GM23338 (cell line): ENCODE data around the gene TNFSF8. TPM values are rescaled to one million over a fixed set of nuclear protein-coding genes. Genes with fewer than 3 reads are reported as not detected.

Source experiments
- ATAC-seq: fragments of 200-7000 bp; cut with Tn5 transposase; 3 replicates; pipeline ENCODE4 v1.9.1; 2020
- DNase-seq: peaks from one replicate; pipeline ENCODE4 v3.0.0-alpha.2; 2015; ENCODE audit warnings: low spot score
- H2AFZ ChIP-seq: fragments of 200-600 bp; sonication (generic); 2 replicates; pipeline ENCODE4 v1.8.0; 2016; ENCODE audit warnings: antibody characterized with exemption, mild to moderate bottlenecking, moderate library complexity
- H3F3A ChIP-seq: fragments of 200-600 bp; sonication (generic); replicated peaks from 2 replicates; pipeline ENCODE4 v1.8.0; 2017; ENCODE audit warnings: antibody characterized with exemption, mixed run types, low read depth
- H3K27ac ChIP-seq: fragments of 200-600 bp; sonication (generic); 2 replicates; pipeline ENCODE4 v1.6.1; 2016; ENCODE audit warnings: low read depth
- H3K27me3 ChIP-seq: fragments of 200-600 bp; sonication (generic); 2 replicates; pipeline ENCODE4 v1.8.0; 2016; ENCODE audit warnings: mild to moderate bottlenecking, mixed run types, moderate library complexity; ENCODE audit not compliant: insufficient read depth
- H3K36me3 ChIP-seq: fragments of 200-600 bp; sonication (generic); 2 replicates; pipeline ENCODE4 v1.8.0; 2016; ENCODE audit warnings: mild to moderate bottlenecking; ENCODE audit not compliant: insufficient read depth
- H3K4me1 ChIP-seq: fragments of 200-600 bp; sonication (generic); 2 replicates; pipeline ENCODE4 v1.8.0; 2016; ENCODE audit warnings: mild to moderate bottlenecking, moderate library complexity; ENCODE audit not compliant: insufficient read depth
- H3K4me2 ChIP-seq: fragments of 200-600 bp; sonication (generic); 2 replicates; pipeline ENCODE4 v1.7.1; 2017; ENCODE audit warnings: mixed run types
- H3K4me3 ChIP-seq: fragments of 200-600 bp; sonication (generic); 2 replicates; pipeline ENCODE4 v1.6.1; 2016; ENCODE audit warnings: mixed run types
- H3K79me2 ChIP-seq: fragments of 200-600 bp; sonication (generic); replicated peaks from 2 replicates; pipeline ENCODE4 v1.8.0; 2017; ENCODE audit warnings: mild to moderate bottlenecking; ENCODE audit not compliant: insufficient read depth
- H3K9me2 ChIP-seq: fragments of 200-600 bp; sonication (generic); 2 replicates; pipeline ENCODE4 v1.8.0; 2017; ENCODE audit not compliant: insufficient read depth
- H4K20me1 ChIP-seq: fragments of 200-600 bp; sonication (generic); replicated peaks from 2 replicates; pipeline ENCODE4 v1.8.0; 2017; ENCODE audit warnings: mild to moderate bottlenecking; ENCODE audit not compliant: insufficient read depth
- H3K27ac Mint-ChIP-seq: 2 replicates; pipeline ENCODE4 v1.8.0; 2020; ENCODE audit warnings: inconsistent platforms, mild to moderate bottlenecking, moderate library complexity, mixed read lengths
- H3K27me3 Mint-ChIP-seq: 3 replicates; pipeline ENCODE4 v1.8.0; 2022; ENCODE audit warnings: low read depth, mild to moderate bottlenecking, moderate library complexity, mixed read lengths, inconsistent platforms; ENCODE audit not compliant: insufficient read depth, poor library complexity
- H3K36me3 Mint-ChIP-seq: 3 replicates; pipeline ENCODE4 v1.8.0; 2021; ENCODE audit warnings: low read depth, mild to moderate bottlenecking, inconsistent platforms, moderate library complexity, mixed read lengths
- H3K4me1 Mint-ChIP-seq: 3 replicates; pipeline ENCODE4 v1.8.0; 2020; ENCODE audit warnings: mild to moderate bottlenecking, inconsistent platforms, mixed read lengths
- H3K4me3 Mint-ChIP-seq: 3 replicates; pipeline ENCODE4 v1.8.0; 2021; ENCODE audit warnings: moderate library complexity, mild to moderate bottlenecking, inconsistent platforms, mixed read lengths
- H3K9me3 Mint-ChIP-seq: 3 replicates; pipeline ENCODE4 v1.8.0; 2020; ENCODE audit warnings: moderate library complexity, mild to moderate bottlenecking, inconsistent platforms, mixed read lengths
- CREB1 ChIP-seq: fragments of 250-450 bp; sonication (Bioruptor Pico); IDR thresholded peaks from 2 replicates; pipeline ENCODE4 v1.5.0; 2020; ENCODE audit warnings: low read depth, mild to moderate bottlenecking, moderate library complexity
- CTCF ChIP-seq, 2 experiments: fragments of 200-600 bp in 1 of 2; sonication (generic) in 1 of 2; conservative IDR thresholded peaks; 2 replicates each; pipeline versions ENCODE4 v1.5.1 to v1.6.1; 2016 to 2017; ENCODE audit warnings: antibody characterized with exemption in 2 of 2, low read depth in 2 of 2, mild to moderate bottlenecking in 2 of 2, moderate library complexity in 1 of 2
- ETS1 ChIP-seq: IDR thresholded peaks from 2 replicates; pipeline ENCODE4 v1.6.1; 2016; ENCODE audit warnings: antibody characterized with exemption
- EZH2 ChIP-seq: fragments of 200-600 bp; sonication (generic); IDR thresholded peaks from one replicate; pipeline ENCODE4 v1.8.0; 2017; ENCODE audit warnings: antibody characterized with exemption, mild to moderate bottlenecking, low read depth; ENCODE audit not compliant: unreplicated experiment
- EZH2phosphoT487 ChIP-seq: fragments of 200-600 bp; sonication (generic); IDR thresholded peaks from one replicate; pipeline ENCODE4 v1.8.1; 2018; ENCODE audit warnings: antibody characterized with exemption; ENCODE audit not compliant: unreplicated experiment
- JUNB ChIP-seq: IDR thresholded peaks from one replicate; pipeline ENCODE4 v1.6.1; 2016; ENCODE audit warnings: antibody characterized with exemption; ENCODE audit not compliant: unreplicated experiment
- NANOG ChIP-seq: IDR thresholded peaks from 2 replicates; pipeline ENCODE4 v1.6.1; 2016; ENCODE audit warnings: antibody characterized with exemption, borderline replicate concordance
- POLR2AphosphoS5 ChIP-seq: IDR thresholded peaks from 2 replicates; pipeline ENCODE4 v1.6.1; 2016; ENCODE audit warnings: antibody characterized with exemption, low read depth
- REST ChIP-seq: IDR thresholded peaks from one replicate; pipeline ENCODE4 v1.6.1; 2018; ENCODE audit warnings: antibody characterized with exemption; ENCODE audit not compliant: unreplicated experiment
- STAT1 ChIP-seq: IDR thresholded peaks from one replicate; pipeline ENCODE4 v1.6.1; 2016; ENCODE audit warnings: antibody characterized with exemption; ENCODE audit not compliant: unreplicated experiment
- ZNF114 ChIP-seq: fragments of 250-450 bp; sonication (Bioruptor Pico); IDR thresholded peaks from 2 replicates; pipeline ENCODE4 v1.5.0; 2020; ENCODE audit warnings: mild to moderate bottlenecking, moderate library complexity
- ZNF331 ChIP-seq: fragments of 250-450 bp; sonication (Bioruptor Pico); IDR thresholded peaks from 2 replicates; pipeline ENCODE4 v1.5.0; 2020; ENCODE audit warnings: low read depth, mild to moderate bottlenecking, moderate library complexity
- ZNF462 ChIP-seq: fragments of 250-450 bp; sonication (Bioruptor Pico); IDR thresholded peaks from 2 replicates; pipeline ENCODE4 v1.5.0; 2020; ENCODE audit warnings: mild to moderate bottlenecking, moderate library complexity
- polyA plus RNA-seq: library from polyadenylated mRNA; unstranded; fragments of >200 nt; fragmentation: Nextera tagmentation; extraction: Ambion mirVana; gene quantifications from 2 replicates; pipeline ENCODE4 v1.2.1, GENCODE V29; 2016
- total RNA-seq: library from RNA; depleted of rRNA; stranded (reverse); fragments of >200 nt; shearing (Covaris generic); gene quantifications from 2 replicates; pipeline ENCODE4 v1.2.3, GENCODE V29; 2014

Gene TNFSF8
- total and polyA plus RNA-seq, 2 experiments from 2014 or later = not detected

- no peaks in the 10 kb centered on the region; the same call in 1 of the 2 replicates for H3K36me3 ChIP-seq
- no peaks in the 10 kb centered on the region for H3K27me3 ChIP-seq
- Mint-ChIP-seq H3K36me3 (peaks cover 13% of the 10 kb centered on the region; the same call in 2 of the 3 replicates), H3K4me1 (peaks cover 6% of the 10 kb centered on the region), H3K9me3 (peaks cover 39% of the 10 kb centered on the region), H3K27me3 (peaks cover under 1% of the 10 kb centered on the region), H3K27ac (no peak overlapping the region), H3K4me3 (no peak overlapping the region)
- ATAC-seq (no peak), DNase-seq (no peak)
- H3K4me2 ChIP-seq = no peak overlapping the region
- no peak overlapping the region for H3K4me3 ChIP-seq
- no peaks in the 10 kb centered on the region for H3K79me2 ChIP-seq
- no peaks in the 10 kb centered on the region for H3F3A ChIP-seq
- no peaks in the 10 kb centered on the region for H4K20me1 ChIP-seq
- H3K4me1 ChIP-seq = peaks cover 2% of the 10 kb centered on the region; the same call in 1 of the 2 replicates
- no peak overlapping the region for H2AFZ ChIP-seq
- 0 out of 2 replicates have a peak, but pooled peaks cover 7% of the 10 kb centered on the region for H3K9me2 ChIP-seq
- no peak overlapping the region for H3K27ac ChIP-seq
- TF ChIP-seq STAT1 = no peak
- no peak for TF ChIP-seq JUNB
- no peak for TF ChIP-seq NANOG
- no peak for TF ChIP-seq CREB1
- TF ChIP-seq ETS1 = no peak
- TF ChIP-seq EZH2phosphoT487 = no peak
- no peak for TF ChIP-seq ZNF114 (CRISPR knock-in tag)
- TF ChIP-seq ZNF331 (CRISPR knock-in tag) = no peak
- TF ChIP-seq POLR2AphosphoS5 = no peak
- TF ChIP-seq EZH2 = no peak
- no peak for TF ChIP-seq CTCF (conservative IDR thresholded peaks at IDR 0.05; ENCODE audit: low read depth in 2 of 2)
- no peak for TF ChIP-seq ZNF462 (CRISPR knock-in tag)
- TF ChIP-seq REST = no peak
Measured at GRCh38 chr9:114960276-114960675, 29.9 kb upstream of the TNFSF8 start.
